Prostate gland (tissue), 2 donors: ENCODE measurements around the gene TMEM17. TPM values are rescaled to one million over a fixed set of nuclear protein-coding genes. Genes with fewer than 3 reads are reported as not detected.

Source experiments
- DNase-seq: peaks from one replicate; pipeline ENCODE4 v3.0.0-alpha.2; 2019; ENCODE audit warnings: low spot score
- H3K27ac ChIP-seq, 2 donors: fragments of 200-600 bp; sonication (generic); 2 replicates each; pipeline ENCODE4 v1.5.1; 2017 to 2019
- H3K27me3 ChIP-seq: fragments of 200-600 bp; sonication (generic); replicated peaks from 2 replicates; pipeline ENCODE4 v1.5.1; 2019; ENCODE audit not compliant: insufficient read depth
- H3K36me3 ChIP-seq, 2 donors: fragments of 200-600 bp; sonication (generic); 1 replicate in 1 of 2; 2 replicates in 1 of 2; pipeline versions ENCODE4 v1.5.1 to v1.8.1; 2017 to 2019
- H3K4me1 ChIP-seq: fragments of 200-600 bp; sonication (generic); replicated peaks from 2 replicates; pipeline ENCODE4 v1.5.1; 2019
- H3K4me3 ChIP-seq, 2 donors: fragments of 200-600 bp; sonication (generic); 2 replicates each; pipeline ENCODE4 v1.5.1; 2017 to 2019
- H3K9me3 ChIP-seq: fragments of 200-600 bp; sonication (generic); 2 replicates; pipeline ENCODE4 v1.5.1; 2017
- CTCF ChIP-seq, 4 experiments: fragments of 200-600 bp in 2 of 4; fragments of 450-650 bp in 2 of 4; sonication (generic) in 2 of 4; IDR thresholded peaks; 1 replicate in 3 of 4; 2 replicates in 1 of 4; pipeline ENCODE4 v1.5.1; 2016 to 2019; ENCODE audit warnings: antibody characterized with exemption in 4 of 4, mild to moderate bottlenecking in 2 of 4, moderate library complexity in 2 of 4
- POLR2A ChIP-seq: fragments of 450-650 bp; IDR thresholded peaks from one replicate; pipeline ENCODE4 v1.6.1; 2016; ENCODE audit warnings: antibody characterized with exemption, mild to moderate bottlenecking
- POLR2AphosphoS5 ChIP-seq: sonication (generic); formaldehyde crosslinking; IDR thresholded peaks from one replicate; pipeline ENCODE4 v1.6.1; 2017; ENCODE audit warnings: antibody characterized with exemption
- WGBS: methylation state at CpG from one replicate; pipeline ENCODE4 v1.1.5; 2018; 5-methylcytosine and 5-hydroxymethylcytosine counted together
- intact Hi-C: fragments of 100-400 bp; cut with DNase I; formaldehyde crosslinking; loops from one replicate; pipeline ENCODE4 v1.14.2; 2022
- total RNA-seq, 2 donors: library from RNA; depleted of rRNA; stranded (reverse); fragments of >200 nt; gene quantifications; one replicate each; pipeline ENCODE4 v1.1.0, GENCODE V29; 2016

Gene TMEM17
- total RNA-seq, 2 donors from 2014 or later: 2.6 to 4.0 TPM

- Histone ChIP-seq H3K4me3 (no peak overlapping the region), H3K4me1 (peaks cover 9% of the 10 kb centered on the region), H3K27me3 (no peaks in the 10 kb centered on the region), H3K27ac (no peak overlapping the region), H3K36me3 (no peaks in the 10 kb centered on the region), H3K9me3 (no peaks in the 10 kb centered on the region)
- WGBS: 57% methylated on average over 3 of the region's 3 CpGs
- intact Hi-C loops: no loop called here
- DNase-seq: no peak
- TF ChIP-seq POLR2A (no peak), POLR2AphosphoS5 (no peak), CTCF (IDR thresholded peaks at IDR 0.05) (no peak)
Observed at GRCh38 chr2:62479917-62480316, 26.1 kb downstream of the TMEM17 start.

- Histone ChIP-seq H3K4me1 (peaks cover 11% of the 10 kb centered on the region), H3K27ac (peak overlapping the region; percentile 32 to 39), H3K27me3 (no peaks in the 10 kb centered on the region), H3K9me3 (no peaks in the 10 kb centered on the region), H3K4me3 (no peak overlapping the region), H3K36me3 (no peaks in the 10 kb centered on the region)
- WGBS: 38% methylated on average over 3 of the region's 3 CpGs
- TF ChIP-seq POLR2AphosphoS5 (peak; percentile 69), CTCF (IDR thresholded peaks at IDR 0.05) (no peak)
- intact Hi-C loops: no loop called here
- DNase-seq: peak; percentile 32
Observed at GRCh38 chr2:62478093-62478580, 27.9 kb downstream of the TMEM17 start.

GRCh38 chr2:62477573-62477972 is 28.4 kb downstream of the TMEM17 start:
- DNase-seq: no peak
- peaks cover 11% of the 10 kb centered on the region for H3K4me1 ChIP-seq
- no peaks in the 10 kb centered on the region for H3K9me3 ChIP-seq
- intact Hi-C loops: no loop called here
- no peaks in the 10 kb centered on the region for H3K27me3 ChIP-seq
- peak overlapping the region; percentile 32 to 39 for H3K27ac ChIP-seq
- H3K36me3 ChIP-seq: no peaks in the 10 kb centered on the region
- 90% methylated on average over 4 of the region's 4 CpGs for WGBS
- TF ChIP-seq POLR2AphosphoS5 (no peak), CTCF (IDR thresholded peaks at IDR 0.05) (no peak), POLR2A (no peak)
- H3K4me3 ChIP-seq: no peak overlapping the region

GRCh38 chr2:62475172-62476011 is 30.6 kb downstream of the TMEM17 start:
- 13% methylated on average over 21 of the region's 21 CpGs for WGBS
- Histone ChIP-seq H3K4me1 (peaks cover 11% of the 10 kb centered on the region), H3K4me3 (peak overlapping the region in 1 of 2 donors; percentile 6), H3K27me3 (no peaks in the 10 kb centered on the region), H3K27ac (peak overlapping the region; percentile 17 to 39), H3K36me3 (no peaks in the 10 kb centered on the region), H3K9me3 (no peaks in the 10 kb centered on the region)
- peak; percentile 42 for DNase-seq
- TF ChIP-seq POLR2A (no peak), CTCF (IDR thresholded peaks at IDR 0.05) (no peak), POLR2AphosphoS5 (peak; percentile 36)
- intact Hi-C loops: no loop called here

- Histone ChIP-seq H3K9me3 (no peaks in the 10 kb centered on the region), H3K27me3 (no peaks in the 10 kb centered on the region), H3K4me3 (no peak overlapping the region), H3K4me1 (peaks cover 11% of the 10 kb centered on the region), H3K27ac (no peak overlapping the region), H3K36me3 (no peaks in the 10 kb centered on the region)
- intact Hi-C loops: no loop called here
- DNase-seq: no peak
- 47% methylated on average over 4 of the region's 4 CpGs for WGBS
- TF ChIP-seq POLR2A (no peak), POLR2AphosphoS5 (no peak), CTCF (IDR thresholded peaks at IDR 0.05) (no peak)
Observed at GRCh38 chr2:62474176-62474575, 31.8 kb downstream of the TMEM17 start.
